Activated T-cell treated with anti-CD3 and anti-CD28 coated beads for 24 hours (primary cell): Measurements from ENCODE around the gene BAZ1A.

Experiments
- DNase-seq: peaks from one replicate; pipeline ENCODE4 v3.0.0-alpha.2; 2020; ENCODE audit warnings: low read depth

Gene BAZ1A

GRCh38 chr14:34875031-34875922 lies at the start of gene BAZ1A:
BAZ1A (minus strand) TSS chr14:34875360; CDS start chr14:34874604, 756 bp downstream.
- DNase-seq: peak; percentile 30

- no peak for DNase-seq
Measured at GRCh38 chr14:34920339-34920738, 45.2 kb upstream of the BAZ1A start.

GRCh38 chr14:34913619-34914018 lies 38.5 kb upstream of the BAZ1A start:
- no peak for DNase-seq

GRCh38 chr14:34912966-34913365 lies 37.8 kb upstream of the BAZ1A start:
- no peak for DNase-seq

GRCh38 chr14:34912182-34912581 lies 37.0 kb upstream of the BAZ1A start:
- no peak for DNase-seq

GRCh38 chr14:34911209-34912150 lies 36.3 kb upstream of the BAZ1A start:
- DNase-seq: no peak

- DNase-seq: no peak
Measured at GRCh38 chr14:34906287-34906686, 31.1 kb upstream of the BAZ1A start.

GRCh38 chr14:34895277-34895676 lies 20.1 kb upstream of the BAZ1A start:
- no peak for DNase-seq

GRCh38 chr14:34890937-34891336 lies 15.8 kb upstream of the BAZ1A start:
- no peak for DNase-seq

- DNase-seq: no peak
Measured at GRCh38 chr14:34888186-34888585, 13.0 kb upstream of the BAZ1A start.

GRCh38 chr14:34883954-34884353 lies 8.8 kb upstream of the BAZ1A start:
- no peak for DNase-seq

- peak; percentile 22 for DNase-seq
Measured at GRCh38 chr14:34874386-34875030, 652 bp downstream of the BAZ1A start.

- DNase-seq: peak; percentile 79
Measured at GRCh38 chr14:34873589-34874385, 1.4 kb downstream of the BAZ1A start.

GRCh38 chr14:34872822-34873588 lies 2.2 kb downstream of the BAZ1A start:
- DNase-seq: no peak

- DNase-seq: no peak
Measured at GRCh38 chr14:34867199-34867598, 8.0 kb downstream of the BAZ1A start.

GRCh38 chr14:34865889-34866574 lies 9.1 kb downstream of the BAZ1A start:
- DNase-seq: no peak

GRCh38 chr14:34863844-34864243 lies 11.3 kb downstream of the BAZ1A start:
- no peak for DNase-seq

- DNase-seq: no peak
Measured at GRCh38 chr14:34858765-34859164, 16.4 kb downstream of the BAZ1A start.

- DNase-seq: no peak
Measured at GRCh38 chr14:34857689-34858449, 17.3 kb downstream of the BAZ1A start.
